ENCODE measurements around the gene FIG4. TPM values are rescaled to one million over a fixed set of nuclear protein-coding genes. Genes with fewer than 3 reads are reported as not detected.

The FIG4 gene
- total RNA-seq, 1 experiment from 2014 or later: 5.7 TPM

- Histone ChIP-seq H3K4me3 (ENCODE audit: low read length) (no peak overlapping the region), H3K9me3 (ENCODE audit: low read length) (no peaks in the 10 kb centered on the region), H3K9me2 (replicated peaks; ENCODE audit: low read length) (no peaks in the 10 kb centered on the region), H3F3A (ENCODE audit: low read length, unreplicated experiment) (no peaks in the 10 kb centered on the region), H2AFZ (ENCODE audit: low read length) (no peak overlapping the region), H3K79me2 (ENCODE audit: low read length) (no peaks in the 10 kb centered on the region), H4K20me1 (ENCODE audit: low read length) (no peaks in the 10 kb centered on the region), H3K4me2 (ENCODE audit: low read length) (no peak overlapping the region), H3K9ac (ENCODE audit: low read length) (no peak overlapping the region), H3K27me3 (ENCODE audit: low read length) (no peaks in the 10 kb centered on the region), H3K4me1 (ENCODE audit: insufficient read depth, low read length) (no peaks in the 10 kb centered on the region), H3K27ac (ENCODE audit: low read length) (no peak overlapping the region), H3K36me3 (ENCODE audit: low read depth, low read length) (no peaks in the 10 kb centered on the region)
- ChIA-PET CTCF (no interaction called here), POLR2A (ENCODE audit: unreplicated experiment) (no interaction called here)
- intact Hi-C loops (cut with micrococcal nuclease): no loop called here
- no TSS peak for BruUV-seq (replicated peaks)
- DNase-seq (no peak), ATAC-seq (no peak)
- TF ChIP-seq EZH2 (IDR thresholded peaks at IDR 0.05; ENCODE audit: low read length, unreplicated experiment) (no peak), EZH2phosphoT487 (IDR thresholded peaks at IDR 0.05; ENCODE audit: borderline replicate concordance, low read length) (no peak), CTCF (conservative IDR thresholded peaks at IDR 0.05; ENCODE audit: low read depth, low read length) (no peak)
These were observed 143.0 kb downstream of the FIG4 start for GRCh38 chr6:109834131-109834530.

GRCh38 chr6:109834595-109835437 is 143.7 kb downstream of the FIG4 start:
- Histone ChIP-seq H3K9me3 (ENCODE audit: low read length) (no peaks in the 10 kb centered on the region), H3F3A (ENCODE audit: low read length, unreplicated experiment) (no peaks in the 10 kb centered on the region), H2AFZ (ENCODE audit: low read length) (no peak overlapping the region), H3K4me3 (ENCODE audit: low read length) (no peak overlapping the region), H3K4me2 (ENCODE audit: low read length) (no peak overlapping the region), H3K9ac (ENCODE audit: low read length) (no peak overlapping the region), H3K36me3 (ENCODE audit: low read depth, low read length) (no peaks in the 10 kb centered on the region), H3K27ac (ENCODE audit: low read length) (no peak overlapping the region), H3K79me2 (ENCODE audit: low read length) (no peaks in the 10 kb centered on the region), H3K9me2 (replicated peaks; ENCODE audit: low read length) (no peaks in the 10 kb centered on the region), H4K20me1 (ENCODE audit: low read length) (no peaks in the 10 kb centered on the region), H3K27me3 (ENCODE audit: low read length) (no peaks in the 10 kb centered on the region), H3K4me1 (ENCODE audit: insufficient read depth, low read length) (no peaks in the 10 kb centered on the region)
- TF ChIP-seq CTCF (conservative IDR thresholded peaks at IDR 0.05; ENCODE audit: low read depth, low read length) (no peak), EZH2phosphoT487 (IDR thresholded peaks at IDR 0.05; ENCODE audit: borderline replicate concordance, low read length) (no peak), EZH2 (IDR thresholded peaks at IDR 0.05; ENCODE audit: low read length, unreplicated experiment) (no peak)
- no TSS peak for BruUV-seq (replicated peaks)
- POLR2A ChIA-PET (ENCODE audit: unreplicated experiment): no interaction called here
- ATAC-seq (no peak), DNase-seq (no peak)
- CTCF ChIA-PET: no interaction called here
- intact Hi-C loops (cut with micrococcal nuclease): no loop called here

- Histone ChIP-seq H3K9me3 (ENCODE audit: low read length) (no peaks in the 10 kb centered on the region), H3K4me1 (ENCODE audit: insufficient read depth, low read length) (no peaks in the 10 kb centered on the region), H3K9me2 (replicated peaks; ENCODE audit: low read length) (no peaks in the 10 kb centered on the region), H3K4me3 (ENCODE audit: low read length) (no peak overlapping the region), H4K20me1 (ENCODE audit: low read length) (no peaks in the 10 kb centered on the region), H3K9ac (ENCODE audit: low read length) (no peak overlapping the region), H3K36me3 (ENCODE audit: low read depth, low read length) (no peaks in the 10 kb centered on the region), H3K27ac (ENCODE audit: low read length) (no peak overlapping the region), H3K4me2 (ENCODE audit: low read length) (no peak overlapping the region), H3K79me2 (ENCODE audit: low read length) (no peaks in the 10 kb centered on the region), H2AFZ (ENCODE audit: low read length) (no peak overlapping the region), H3F3A (ENCODE audit: low read length, unreplicated experiment) (no peaks in the 10 kb centered on the region), H3K27me3 (ENCODE audit: low read length) (no peaks in the 10 kb centered on the region)
- ChIA-PET POLR2A (ENCODE audit: unreplicated experiment) (no interaction called here), CTCF (no interaction called here)
- ATAC-seq (no peak), DNase-seq (no peak)
- TF ChIP-seq CTCF (conservative IDR thresholded peaks at IDR 0.05; ENCODE audit: low read depth, low read length) (no peak), EZH2 (IDR thresholded peaks at IDR 0.05; ENCODE audit: low read length, unreplicated experiment) (no peak), EZH2phosphoT487 (IDR thresholded peaks at IDR 0.05; ENCODE audit: borderline replicate concordance, low read length) (no peak)
- intact Hi-C loops (cut with micrococcal nuclease): no loop called here
- BruUV-seq (replicated peaks): no TSS peak
These were observed 148.9 kb downstream of the FIG4 start for GRCh38 chr6:109840034-109840433.

All from PC-3 (cell line).